HCT116 (cell line): ENCODE measurements around the gene APOL6. TPM values are rescaled to one million over a fixed set of nuclear protein-coding genes. Genes with fewer than 3 reads are reported as not detected.

Experiments
- ATAC-seq: fragments of 200-7000 bp; cut with Tn5 transposase; 2 replicates; pipeline ENCODE4 v1.9.1; 2020; ENCODE audit warnings: mild to moderate bottlenecking, moderate library complexity
- BruUV-seq: library from RNA; stranded (reverse); fragments of 400-500 nt; replicated peaks from 2 replicates; lab custom pipeline; 2021; lab: Mats Ljungman, UMichigan
- CTCF ChIA-PET: fragments of 300-600 bp; sonication (Branson Sonifier 250); formaldehyde crosslinking; loops from one replicate; lab custom pipeline; 2021; ENCODE audit warnings: antibody characterized with exemption; lab: Charles Lee
- POLR2A ChIA-PET: fragments of 300-600, 350-600 bp; sonication (Branson Sonifier 250); formaldehyde crosslinking; loops from one replicate; lab custom pipeline; 2021; ENCODE audit warnings: antibody characterized with exemption; lab: Charles Lee
- RAD21 ChIA-PET, 2 experiments: fragments of 300-600 bp; sonication (Branson Sonifier 250); formaldehyde crosslinking; loops; one replicate each; lab custom pipeline; 2023; ENCODE audit warnings: low total read pairs in 2 of 2; ENCODE audit not compliant: uncharacterized antibody in 2 of 2, unreplicated experiment in 2 of 2, low non-redundant PET in 1 of 2; lab: Charles Lee
- DNase-seq: peaks from one replicate; pipeline ENCODE4 v3.0.0-alpha.2; 2010; ENCODE audit warnings: low read depth, low spot score
- H2AFZ ChIP-seq: fragments of 200-600 bp; shearing (Covaris generic), sonication (generic); 2 replicates; pipeline ENCODE4 v1.6.1; 2017; ENCODE audit warnings: low read depth, mixed run types, mixed read lengths, antibody characterized with exemption, low read length; ENCODE audit not compliant: poor library complexity, severe bottlenecking
- H3K27ac ChIP-seq: 2 replicates; pipeline ENCODE4 v1.5.1; 2012; ENCODE audit warnings: low read depth, low read length
- H3K27me3 ChIP-seq: fragments of 200-600 bp; sonication (generic); 2 replicates; pipeline ENCODE4 v1.6.1; 2016; ENCODE audit warnings: mixed run types, low read length, mixed read lengths; ENCODE audit not compliant: insufficient read depth
- H3K36me3 ChIP-seq, 2 experiments: fragments of 200-500 bp in 1 of 2; fragments of 200-600 bp in 1 of 2; sonication (Bioruptor generic) in 1 of 2; sonication (generic) in 1 of 2; 2 replicates each; pipeline versions ENCODE4 v1.5.1 to v1.6.1; 2014 to 2016; ENCODE audit warnings: low read length in 2 of 2, inconsistent platforms in 1 of 2, mixed read lengths in 1 of 2, mixed run types in 1 of 2; ENCODE audit not compliant: insufficient read depth in 2 of 2, control insufficient read depth in 1 of 2
- H3K4me1 ChIP-seq, 2 experiments: fragments of 200-600 bp in 1 of 2; sonication (generic) in 1 of 2; 2 replicates each; pipeline versions ENCODE4 v1.5.1 to v1.6.1; 2012 to 2017; ENCODE audit warnings: low read length in 2 of 2, inconsistent platforms in 1 of 2, mild to moderate bottlenecking in 1 of 2, mixed read lengths in 1 of 2, mixed run types in 1 of 2, moderate library complexity in 1 of 2; ENCODE audit not compliant: insufficient read depth in 2 of 2, control insufficient read depth in 1 of 2
- H3K4me2 ChIP-seq: fragments of 200-600 bp; sonication (generic); 2 replicates; pipeline ENCODE4 v1.6.1; 2017; ENCODE audit warnings: mixed run types, low read length, mixed read lengths
- H3K4me3 ChIP-seq, 2 experiments: fragments of 200-600 bp in 1 of 2; sonication (generic) in 1 of 2; replicated peaks in 1 of 2; 2 replicates each; pipeline ENCODE4 v1.5.1; 2011 to 2016; ENCODE audit warnings: low read length in 2 of 2, control low read depth in 1 of 2, low read depth in 1 of 2, mild to moderate bottlenecking in 1 of 2, mixed read lengths in 1 of 2, mixed run types in 1 of 2
- H3K79me2 ChIP-seq: fragments of 200-600 bp; sonication (generic); 2 replicates; pipeline ENCODE4 v1.6.1; 2017; ENCODE audit warnings: mild to moderate bottlenecking, mixed run types, low read length, moderate library complexity, mixed read lengths; ENCODE audit not compliant: insufficient read depth
- H3K9ac ChIP-seq: fragments of 200-600 bp; sonication (generic); 2 replicates; pipeline ENCODE4 v1.6.1; 2016; ENCODE audit warnings: low read length, mixed read lengths
- H3K9me2 ChIP-seq: fragments of 200-600 bp; sonication (generic), shearing (Covaris generic); 2 replicates; pipeline ENCODE4 v1.6.1; 2017; ENCODE audit warnings: mixed run types, mild to moderate bottlenecking, moderate library complexity; ENCODE audit not compliant: insufficient read depth
- H3K9me3 ChIP-seq, 2 experiments: fragments of 200-500 bp in 1 of 2; fragments of 200-600 bp in 1 of 2; sonication (Bioruptor generic) in 1 of 2; sonication (generic) in 1 of 2; 2 replicates each; pipeline ENCODE4 v1.6.1; 2014 to 2017; ENCODE audit warnings: low read length in 2 of 2, mixed read lengths in 2 of 2, inconsistent platforms in 1 of 2, low read depth in 1 of 2, mild to moderate bottlenecking in 1 of 2, mixed run types in 1 of 2, moderate library complexity in 1 of 2; ENCODE audit not compliant: control insufficient read depth in 1 of 2, insufficient read depth in 1 of 2
- H4K20me1 ChIP-seq: fragments of 200-600 bp; sonication (generic), shearing (Covaris generic); 2 replicates; pipeline ENCODE4 v1.6.1; 2017; ENCODE audit warnings: mixed run types, mild to moderate bottlenecking, moderate library complexity; ENCODE audit not compliant: insufficient read depth
- EGR1 ChIP-seq: IDR thresholded peaks from 2 replicates; pipeline ENCODE4 v1.6.1; 2012; ENCODE audit warnings: low read depth
- EZH2 ChIP-seq: fragments of 200-600 bp; sonication (generic); IDR thresholded peaks from 2 replicates; pipeline ENCODE4 v1.6.1; 2017; ENCODE audit warnings: antibody characterized with exemption, mixed run types
- EZH2phosphoT487 ChIP-seq: fragments of 200-600 bp; IDR thresholded peaks from 2 replicates; pipeline ENCODE4 v1.6.1; 2018; ENCODE audit warnings: antibody characterized with exemption, borderline replicate concordance
- FOSL1 ChIP-seq: IDR thresholded peaks from 2 replicates; pipeline ENCODE4 v1.6.1; 2012; ENCODE audit warnings: low read depth
- POLR2A ChIP-seq: IDR thresholded peaks from 2 replicates; pipeline ENCODE4 v1.7.0; 2011; ENCODE audit warnings: borderline replicate concordance; ENCODE audit not compliant: insufficient read depth, insufficient read length; ENCODE audit errors: extremely low read depth
- POLR2AphosphoS5 ChIP-seq: IDR thresholded peaks from 2 replicates; pipeline ENCODE4 v1.6.1; 2011; ENCODE audit warnings: mild to moderate bottlenecking, low read depth, low read length, moderate library complexity
- RAD21 ChIP-seq: IDR thresholded peaks from 2 replicates; pipeline ENCODE4 v1.6.1; 2012; ENCODE audit warnings: low read depth, mild to moderate bottlenecking
- SIN3A ChIP-seq: IDR thresholded peaks from 2 replicates; pipeline ENCODE4 v1.6.1; 2012; ENCODE audit warnings: low read depth
- SP1 ChIP-seq: IDR thresholded peaks from 2 replicates; pipeline ENCODE4 v1.6.1; 2012; ENCODE audit warnings: low read depth
- SRF ChIP-seq: IDR thresholded peaks from 2 replicates; pipeline ENCODE4 v1.6.1; 2012; ENCODE audit warnings: low read depth
- YY1 ChIP-seq: IDR thresholded peaks from 2 replicates; pipeline ENCODE4 v1.6.1; 2011; ENCODE audit warnings: low read length, low read depth, moderate library complexity, mild to moderate bottlenecking; ENCODE audit not compliant: insufficient replicate concordance; ENCODE audit errors: extremely low read depth
- ZFX ChIP-seq: fragments of 450-650 bp; IDR thresholded peaks from 2 replicates; pipeline ENCODE4 v1.6.1; 2017
- ZNF274 ChIP-seq: fragments of 200-500 bp; sonication (Bioruptor generic); IDR thresholded peaks from 2 replicates; pipeline ENCODE4 v1.6.1; 2014; ENCODE audit warnings: mild to moderate bottlenecking, low read depth, low read length, inconsistent platforms
- intact Hi-C: fragments of 100-400 bp; cut with micrococcal nuclease; formaldehyde crosslinking; loops from 2 replicates; pipeline ENCODE4 v1.10.0; 2022
- total RNA-seq: library from RNA; stranded (reverse); gene quantifications from one replicate; pipeline ENCODE4 v1.2.1, GENCODE V29; 2021; ENCODE audit not compliant: unreplicated experiment
- TF ChIP-seq, protein P1 (sequence below): IDR thresholded peaks from 2 replicates; pipeline ENCODE4 v1.6.1; 2012; ENCODE audit warnings: low read depth
- TF ChIP-seq, protein P2 (sequence below): IDR thresholded peaks from 2 replicates; pipeline ENCODE4 v1.6.1; 2011; ENCODE audit warnings: mild to moderate bottlenecking, low read length, moderate library complexity; ENCODE audit not compliant: insufficient replicate concordance; ENCODE audit errors: extremely low read depth
- TF ChIP-seq, protein P3 (sequence below): IDR thresholded peaks from 2 replicates; pipeline ENCODE4 v1.6.1; 2012

Gene APOL6
- total RNA-seq, 1 experiment from 2014 or later = 0.84 TPM

DNA sequence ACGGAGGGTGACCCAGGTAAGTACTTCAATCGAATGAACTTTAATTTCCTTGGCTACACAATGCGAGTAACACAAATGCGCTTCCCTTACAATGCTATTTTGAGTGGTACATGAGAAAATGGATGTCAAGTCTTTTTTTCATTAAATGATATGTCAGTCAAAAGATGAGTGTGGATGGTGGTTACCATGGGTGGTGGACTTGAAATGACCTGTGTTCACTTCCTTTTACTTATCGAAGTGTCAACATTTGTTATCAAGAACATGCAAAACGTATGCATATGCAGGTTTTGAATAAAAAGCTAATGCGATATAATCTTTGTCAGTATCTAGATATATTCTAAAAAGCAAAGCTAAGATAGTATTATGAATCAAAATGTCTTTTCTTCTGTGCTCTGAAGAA is 60.7 kb downstream of the APOL6 start:
- Histone ChIP-seq H3K4me2 (no peak overlapping the region), H3K9me2 (no peaks in the 10 kb centered on the region), H4K20me1 (no peaks in the 10 kb centered on the region), H3K79me2 (no peaks in the 10 kb centered on the region), H3K36me3 (no peaks in the 10 kb centered on the region), H3K4me3 (no peak overlapping the region), H2AFZ (no peak overlapping the region), H3K27me3 (no peaks in the 10 kb centered on the region), H3K9ac (no peak overlapping the region), H3K27ac (no peak overlapping the region), H3K4me1 (no peaks in the 10 kb centered on the region), H3K9me3 (no peaks in the 10 kb centered on the region; a peak in 2 of 4 replicates)
- ChIA-PET RAD21 (no interaction called here), POLR2A (no interaction called here), CTCF (no interaction called here)
- no TSS peak for BruUV-seq
- no peak for DNase-seq
- intact Hi-C loops = no loop called here
- TF ChIP-seq SIN3A (no peak), ZNF274 (no peak), EZH2phosphoT487 (no peak), EGR1 (no peak), ZFX (no peak), RAD21 (no peak), EZH2 (no peak), SRF (no peak), FOSL1 (no peak), SP1 (no peak), YY1 (no peak), POLR2A (no peak), POLR2AphosphoS5 (no peak)
- TF ChIP-seq, protein P1, sequence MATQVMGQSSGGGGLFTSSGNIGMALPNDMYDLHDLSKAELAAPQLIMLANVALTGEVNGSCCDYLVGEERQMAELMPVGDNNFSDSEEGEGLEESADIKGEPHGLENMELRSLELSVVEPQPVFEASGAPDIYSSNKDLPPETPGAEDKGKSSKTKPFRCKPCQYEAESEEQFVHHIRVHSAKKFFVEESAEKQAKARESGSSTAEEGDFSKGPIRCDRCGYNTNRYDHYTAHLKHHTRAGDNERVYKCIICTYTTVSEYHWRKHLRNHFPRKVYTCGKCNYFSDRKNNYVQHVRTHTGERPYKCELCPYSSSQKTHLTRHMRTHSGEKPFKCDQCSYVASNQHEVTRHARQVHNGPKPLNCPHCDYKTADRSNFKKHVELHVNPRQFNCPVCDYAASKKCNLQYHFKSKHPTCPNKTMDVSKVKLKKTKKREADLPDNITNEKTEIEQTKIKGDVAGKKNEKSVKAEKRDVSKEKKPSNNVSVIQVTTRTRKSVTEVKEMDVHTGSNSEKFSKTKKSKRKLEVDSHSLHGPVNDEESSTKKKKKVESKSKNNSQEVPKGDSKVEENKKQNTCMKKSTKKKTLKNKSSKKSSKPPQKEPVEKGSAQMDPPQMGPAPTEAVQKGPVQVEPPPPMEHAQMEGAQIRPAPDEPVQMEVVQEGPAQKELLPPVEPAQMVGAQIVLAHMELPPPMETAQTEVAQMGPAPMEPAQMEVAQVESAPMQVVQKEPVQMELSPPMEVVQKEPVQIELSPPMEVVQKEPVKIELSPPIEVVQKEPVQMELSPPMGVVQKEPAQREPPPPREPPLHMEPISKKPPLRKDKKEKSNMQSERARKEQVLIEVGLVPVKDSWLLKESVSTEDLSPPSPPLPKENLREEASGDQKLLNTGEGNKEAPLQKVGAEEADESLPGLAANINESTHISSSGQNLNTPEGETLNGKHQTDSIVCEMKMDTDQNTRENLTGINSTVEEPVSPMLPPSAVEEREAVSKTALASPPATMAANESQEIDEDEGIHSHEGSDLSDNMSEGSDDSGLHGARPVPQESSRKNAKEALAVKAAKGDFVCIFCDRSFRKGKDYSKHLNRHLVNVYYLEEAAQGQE = no peak
- TF ChIP-seq, protein P2, sequence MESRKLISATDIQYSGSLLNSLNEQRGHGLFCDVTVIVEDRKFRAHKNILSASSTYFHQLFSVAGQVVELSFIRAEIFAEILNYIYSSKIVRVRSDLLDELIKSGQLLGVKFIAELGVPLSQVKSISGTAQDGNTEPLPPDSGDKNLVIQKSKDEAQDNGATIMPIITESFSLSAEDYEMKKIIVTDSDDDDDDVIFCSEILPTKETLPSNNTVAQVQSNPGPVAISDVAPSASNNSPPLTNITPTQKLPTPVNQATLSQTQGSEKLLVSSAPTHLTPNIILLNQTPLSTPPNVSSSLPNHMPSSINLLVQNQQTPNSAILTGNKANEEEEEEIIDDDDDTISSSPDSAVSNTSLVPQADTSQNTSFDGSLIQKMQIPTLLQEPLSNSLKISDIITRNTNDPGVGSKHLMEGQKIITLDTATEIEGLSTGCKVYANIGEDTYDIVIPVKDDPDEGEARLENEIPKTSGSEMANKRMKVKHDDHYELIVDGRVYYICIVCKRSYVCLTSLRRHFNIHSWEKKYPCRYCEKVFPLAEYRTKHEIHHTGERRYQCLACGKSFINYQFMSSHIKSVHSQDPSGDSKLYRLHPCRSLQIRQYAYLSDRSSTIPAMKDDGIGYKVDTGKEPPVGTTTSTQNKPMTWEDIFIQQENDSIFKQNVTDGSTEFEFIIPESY = no peak
- TF ChIP-seq, protein P3, sequence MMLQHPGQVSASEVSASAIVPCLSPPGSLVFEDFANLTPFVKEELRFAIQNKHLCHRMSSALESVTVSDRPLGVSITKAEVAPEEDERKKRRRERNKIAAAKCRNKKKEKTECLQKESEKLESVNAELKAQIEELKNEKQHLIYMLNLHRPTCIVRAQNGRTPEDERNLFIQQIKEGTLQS = no peak
- no peak for ATAC-seq
